Neural crest cell (in vitro differentiated cells): ENCODE measurements around the gene GPR151. TPM values are rescaled to one million over a fixed set of nuclear protein-coding genes. Genes with fewer than 3 reads are reported as not detected.

Experiments
- DNase-seq: peaks from one replicate; pipeline ENCODE4 v3.0.0; 2021; ENCODE audit warnings: low read depth, mixed read lengths, low spot score
- H3K27ac Mint-ChIP-seq: one replicate; pipeline ENCODE4 v1.8.0; 2021; ENCODE audit warnings: mild to moderate bottlenecking, mixed read lengths; ENCODE audit not compliant: unreplicated experiment
- H3K27me3 Mint-ChIP-seq: 2 replicates; pipeline ENCODE4 v1.8.0; 2021; ENCODE audit warnings: low read depth, mild to moderate bottlenecking, mixed read lengths
- H3K36me3 Mint-ChIP-seq: 2 replicates; pipeline ENCODE4 v1.8.0; 2021; ENCODE audit warnings: low read depth, mild to moderate bottlenecking, mixed read lengths
- H3K4me1 Mint-ChIP-seq: 2 replicates; pipeline ENCODE4 v1.8.0; 2021; ENCODE audit warnings: mixed read lengths
- H3K4me3 Mint-ChIP-seq: one replicate; pipeline ENCODE4 v1.8.0; 2021; ENCODE audit warnings: mild to moderate bottlenecking, mixed read lengths
- H3K9me3 Mint-ChIP-seq: 2 replicates; pipeline ENCODE4 v1.8.0; 2021; ENCODE audit warnings: mixed read lengths
- total RNA-seq: library from RNA; stranded (reverse); gene quantifications from 2 replicates; pipeline ENCODE4 v1.2.1, GENCODE V29; 2021
- TF ChIP-seq, protein P1 (sequence below): fragments of 200-600 bp; sonication (generic); conservative IDR thresholded peaks from 2 replicates; pipeline ENCODE4 v1.5.0; 2021; ENCODE audit warnings: antibody characterized with exemption, mild to moderate bottlenecking

Gene GPR151
- total RNA-seq, 1 donor from 2014 or later: not detected

DNA sequence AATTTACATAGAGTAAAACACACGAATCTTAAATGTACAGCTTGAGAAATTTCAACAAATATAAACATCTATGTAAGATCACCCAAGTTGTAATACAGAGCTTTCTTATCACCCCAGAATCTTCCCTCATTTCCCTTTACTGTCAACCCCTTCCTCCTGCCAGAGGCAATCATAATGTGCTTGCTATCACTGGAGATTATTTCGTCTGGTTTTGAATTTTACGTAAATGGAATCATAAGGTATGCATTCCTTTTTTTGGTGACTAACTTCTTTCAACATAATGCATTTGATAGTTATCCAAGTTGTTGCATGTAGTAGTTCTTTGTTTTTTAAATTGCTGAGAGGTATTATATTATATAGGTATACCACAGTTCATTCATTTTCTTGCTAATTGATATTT is 37.5 kb upstream of the GPR151 start:
- Mint-ChIP-seq H3K4me1 (no peaks in the 10 kb centered on the region), H3K36me3 (no peaks in the 10 kb centered on the region), H3K4me3 (no peak overlapping the region), H3K27ac (no peak overlapping the region), H3K9me3 (peaks cover 5% of the 10 kb centered on the region), H3K27me3 (no peaks in the 10 kb centered on the region)
- TF ChIP-seq, protein P1, sequence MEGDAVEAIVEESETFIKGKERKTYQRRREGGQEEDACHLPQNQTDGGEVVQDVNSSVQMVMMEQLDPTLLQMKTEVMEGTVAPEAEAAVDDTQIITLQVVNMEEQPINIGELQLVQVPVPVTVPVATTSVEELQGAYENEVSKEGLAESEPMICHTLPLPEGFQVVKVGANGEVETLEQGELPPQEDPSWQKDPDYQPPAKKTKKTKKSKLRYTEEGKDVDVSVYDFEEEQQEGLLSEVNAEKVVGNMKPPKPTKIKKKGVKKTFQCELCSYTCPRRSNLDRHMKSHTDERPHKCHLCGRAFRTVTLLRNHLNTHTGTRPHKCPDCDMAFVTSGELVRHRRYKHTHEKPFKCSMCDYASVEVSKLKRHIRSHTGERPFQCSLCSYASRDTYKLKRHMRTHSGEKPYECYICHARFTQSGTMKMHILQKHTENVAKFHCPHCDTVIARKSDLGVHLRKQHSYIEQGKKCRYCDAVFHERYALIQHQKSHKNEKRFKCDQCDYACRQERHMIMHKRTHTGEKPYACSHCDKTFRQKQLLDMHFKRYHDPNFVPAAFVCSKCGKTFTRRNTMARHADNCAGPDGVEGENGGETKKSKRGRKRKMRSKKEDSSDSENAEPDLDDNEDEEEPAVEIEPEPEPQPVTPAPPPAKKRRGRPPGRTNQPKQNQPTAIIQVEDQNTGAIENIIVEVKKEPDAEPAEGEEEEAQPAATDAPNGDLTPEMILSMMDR: no peak
- no peak for DNase-seq

DNA sequence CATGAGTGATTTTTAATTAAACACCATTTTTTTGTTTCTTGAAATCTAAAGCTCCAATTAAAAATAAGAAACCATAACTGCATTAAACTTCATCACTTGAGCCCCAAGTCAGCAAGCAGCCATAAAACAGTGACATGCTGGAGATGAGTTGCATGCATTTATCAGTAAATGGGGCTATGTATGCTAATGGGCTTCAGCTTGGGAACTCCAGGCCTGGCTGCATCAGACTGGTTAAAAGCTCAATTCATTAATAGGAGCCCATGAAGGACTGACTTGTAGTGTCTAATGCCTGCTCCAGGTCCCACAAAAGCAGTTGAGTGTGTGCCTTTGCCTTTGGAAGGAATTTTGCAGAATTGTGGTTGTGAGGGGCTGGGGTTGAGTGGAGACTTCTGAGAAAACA is 33.6 kb upstream of the GPR151 start:
- no peaks in the 10 kb centered on the region for H3K36me3 Mint-ChIP-seq
- no peak overlapping the region for H3K4me3 Mint-ChIP-seq
- peaks cover 4% of the 10 kb centered on the region for H3K27me3 Mint-ChIP-seq
- H3K9me3 Mint-ChIP-seq: no peaks in the 10 kb centered on the region
- DNase-seq: no peak
- TF ChIP-seq, protein P1: no peak
- H3K27ac Mint-ChIP-seq: no peak overlapping the region
- no peaks in the 10 kb centered on the region for H3K4me1 Mint-ChIP-seq

DNA sequence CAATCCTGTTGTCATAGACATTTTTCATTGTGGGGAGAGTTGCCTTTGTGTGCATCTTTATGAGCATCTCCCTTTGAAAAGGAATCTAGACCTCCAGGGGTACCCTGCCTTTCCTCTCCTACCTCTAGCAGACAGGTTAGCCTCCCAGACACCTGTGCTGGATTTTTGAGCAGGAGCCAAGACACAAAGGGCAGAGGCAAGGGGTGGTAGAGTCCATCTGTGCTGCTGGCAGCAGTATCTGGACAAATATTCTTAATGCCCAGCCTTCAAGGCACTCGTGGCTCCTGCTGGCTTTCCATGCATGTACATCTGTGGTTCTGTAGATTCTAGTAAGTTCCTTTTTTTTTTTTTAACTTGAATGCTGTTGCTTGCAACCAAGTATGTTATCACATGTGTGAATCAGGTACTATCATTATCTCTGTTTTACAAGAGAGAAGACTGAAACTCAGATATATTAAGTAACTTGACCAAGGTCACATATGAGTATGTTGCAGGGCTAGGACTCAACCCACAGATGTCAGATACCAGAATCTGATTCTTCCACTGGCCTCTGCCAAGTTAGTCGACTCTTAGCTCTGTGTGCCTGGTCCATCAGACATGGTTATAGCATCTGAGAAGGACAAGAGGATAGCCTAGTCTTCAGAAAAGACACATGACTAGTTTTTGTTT is 32.9 kb upstream of the GPR151 start:
- DNase-seq: no peak
- TF ChIP-seq, protein P1: no peak
- Mint-ChIP-seq H3K36me3 (no peaks in the 10 kb centered on the region), H3K27me3 (peaks cover 4% of the 10 kb centered on the region), H3K4me1 (no peaks in the 10 kb centered on the region), H3K4me3 (no peak overlapping the region), H3K9me3 (no peaks in the 10 kb centered on the region), H3K27ac (no peak overlapping the region)

DNA sequence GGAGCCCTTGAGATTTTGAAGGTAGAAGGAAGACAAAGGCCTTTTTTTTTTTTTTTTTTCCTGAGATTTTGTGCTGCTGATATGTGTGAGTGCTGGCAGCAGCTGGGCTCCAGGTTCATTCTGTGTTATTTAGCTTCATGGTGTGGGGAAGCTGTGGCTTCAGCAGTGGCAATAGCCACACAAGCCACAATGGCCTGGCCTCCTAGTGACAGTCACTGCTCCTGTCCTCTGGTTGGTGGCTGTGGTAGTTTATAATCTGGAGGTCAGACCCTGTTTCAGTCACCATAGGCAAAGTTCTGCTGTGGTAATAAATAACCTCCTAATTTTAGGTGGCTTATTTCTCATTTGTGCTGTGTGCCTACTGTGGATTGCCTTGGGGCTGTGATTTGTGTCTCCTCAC is 28.2 kb upstream of the GPR151 start:
- peaks cover 4% of the 10 kb centered on the region for H3K27me3 Mint-ChIP-seq
- H3K9me3 Mint-ChIP-seq: no peaks in the 10 kb centered on the region
- TF ChIP-seq, protein P1: no peak
- H3K36me3 Mint-ChIP-seq: no peaks in the 10 kb centered on the region
- H3K4me1 Mint-ChIP-seq: peaks cover 10% of the 10 kb centered on the region
- H3K4me3 Mint-ChIP-seq: no peak overlapping the region
- H3K27ac Mint-ChIP-seq: no peak overlapping the region
- no peak for DNase-seq

DNA sequence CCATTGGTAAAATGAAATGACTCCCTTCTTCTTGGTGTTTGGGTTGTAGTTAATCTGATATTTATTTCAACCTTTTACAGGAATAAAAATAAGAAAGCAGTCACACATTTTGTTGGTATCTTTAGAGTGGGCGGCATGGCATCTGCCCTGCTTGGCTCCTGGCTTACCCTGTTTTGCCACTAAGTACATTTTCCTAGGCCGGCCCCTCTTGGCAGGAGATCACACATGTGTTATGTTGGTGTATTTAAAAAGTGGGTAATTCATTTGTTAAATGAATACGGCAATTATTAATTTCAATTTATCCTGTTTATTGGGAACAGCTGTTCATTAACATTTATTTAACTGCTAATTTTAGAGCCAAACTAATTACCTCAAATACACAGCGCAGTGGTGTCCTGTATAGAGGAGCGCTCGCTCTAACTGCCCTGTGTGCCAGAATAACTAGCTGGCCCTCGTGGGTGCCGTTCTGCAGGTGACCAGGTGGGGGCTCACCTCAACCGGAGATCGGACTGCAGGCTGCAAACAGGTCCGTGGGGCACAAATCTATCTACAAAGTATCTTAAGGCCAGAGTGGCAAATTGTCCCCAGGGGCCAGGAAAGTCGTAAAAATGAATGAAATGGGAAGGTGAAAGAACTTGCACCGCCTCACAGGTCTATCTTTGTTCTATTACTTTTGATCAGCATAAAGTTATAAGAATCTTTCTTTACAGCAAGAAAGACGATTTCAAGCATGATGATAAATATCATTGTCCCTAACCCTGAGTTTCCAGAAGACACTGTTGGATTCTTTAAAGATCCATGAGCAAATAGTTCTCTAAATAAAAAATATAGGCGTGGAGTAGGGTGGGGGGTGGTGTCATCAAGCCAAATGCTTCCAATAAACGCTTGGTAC is 26.2 kb upstream of the GPR151 start:
- TF ChIP-seq, protein P1: peak; percentile 93
- Mint-ChIP-seq H3K36me3 (no peaks in the 10 kb centered on the region), H3K27me3 (peaks cover 4% of the 10 kb centered on the region), H3K9me3 (no peaks in the 10 kb centered on the region), H3K4me3 (no peak overlapping the region), H3K4me1 (peaks cover 10% of the 10 kb centered on the region), H3K27ac (no peak overlapping the region)
- DNase-seq: peak; percentile 81
